Kidney (tissue), 14 donors: ENCODE results near the gene UBALD1. TPM values are rescaled to one million over a fixed set of nuclear protein-coding genes. Genes with fewer than 3 reads are reported as not detected.

Source experiments
- DNase-seq, 5 donors: peaks; one replicate each; pipeline ENCODE4 v3.0.0-alpha.2; 2013 to 2020
- FAIRE-seq: peaks from 2 replicates; lab custom pipeline; 2012; peaks lifted over from hg19 to GRCh38; lab: Jason Lieb, UNC
- H3K27ac ChIP-seq, 2 donors: one replicate each; pipeline ENCODE4 v1.7.0; 2013; ENCODE audit warnings: low read depth in 2 of 2, low read length in 2 of 2, inconsistent platforms in 1 of 2
- H3K27me3 ChIP-seq: one replicate; pipeline ENCODE4 v1.7.1; 2013; ENCODE audit warnings: low read length, inconsistent platforms; ENCODE audit not compliant: control insufficient read depth, insufficient read depth
- H3K36me3 ChIP-seq, 3 donors: one replicate each; pipeline versions ENCODE4 v1.7.0 to v1.7.1; 2013; ENCODE audit warnings: low read length in 3 of 3, control low read depth in 1 of 3, inconsistent platforms in 1 of 3; ENCODE audit not compliant: insufficient read depth in 3 of 3, control insufficient read depth in 2 of 3
- H3K4me1 ChIP-seq, 3 donors: one replicate each; pipeline versions ENCODE4 v1.7.0 to v1.7.1; 2013; ENCODE audit warnings: low read length in 3 of 3, inconsistent platforms in 1 of 3, low read depth in 1 of 3; ENCODE audit not compliant: control insufficient read depth in 2 of 3, insufficient read depth in 2 of 3
- H3K4me3 ChIP-seq, 3 donors: one replicate each; pipeline versions ENCODE4 v1.7.0 to v1.8.1; 2013; ENCODE audit warnings: low read length in 3 of 3, control low read depth in 1 of 3, inconsistent platforms in 1 of 3
- H3K9ac ChIP-seq, 3 donors: one replicate each; pipeline versions ENCODE4 v1.7.0 to v1.7.1; 2013; ENCODE audit warnings: low read length in 3 of 3, control low read depth in 1 of 3, inconsistent platforms in 1 of 3
- H3K9me3 ChIP-seq, 3 donors: one replicate each; pipeline versions ENCODE4 v1.7.0 to v1.7.1; 2013; ENCODE audit warnings: low read length in 3 of 3, control low read depth in 1 of 3, inconsistent platforms in 1 of 3; ENCODE audit not compliant: control insufficient read depth in 2 of 3, insufficient read depth in 1 of 3
- CTCF ChIP-seq: IDR thresholded peaks from 3 replicates; pipeline ENCODE4 v1.5.1; 2012; ENCODE audit warnings: mild to moderate bottlenecking, moderate library complexity, borderline replicate concordance; ENCODE audit not compliant: insufficient read depth; ENCODE audit errors: extremely low read depth
- intact Hi-C: fragments of 100-400 bp; cut with DNase I; formaldehyde crosslinking; loops from one replicate; pipeline ENCODE4 v1.11.1; 2022
- polyA plus RNA-seq: library from polyadenylated mRNA; stranded (reverse); fragments of 350-450 nt; fragmentation: Illumina TruSeq; extraction: RNeasy Lipid Tissue Mini Kit (QIAGEN cat#74804); gene quantifications from one replicate; pipeline ENCODE4 v1.2.3, GENCODE V29; 2014; ENCODE audit warnings: low read depth, low replicate concordance; ENCODE audit not compliant: insufficient read depth
- total RNA-seq: library from RNA; stranded (reverse); fragmentation: NEBNext Ultra II Directional; extraction: Animal tissue kit (Norgen Biotek cat#: 25700); gene quantifications from one replicate; pipeline ENCODE4 v1.2.1, GENCODE V29; 2021
- donor health status: control.
- donor health status: control.
- donor health status: control.
- donor health status: control.
- donor health status: control.
- donor health status: DM: yes; HTN: yes; CAD: no.
- donor health status: Normal renal cell carcinoma (clear cell type).

Gene UBALD1
- total and polyA plus RNA-seq, 2 donors from 2014 or later = 31.8 to 38.3 TPM

- Histone ChIP-seq H3K9ac (no peak overlapping the region), H3K36me3 (no peaks in the 10 kb centered on the region), H3K4me3 (no peak overlapping the region), H3K4me1 (peaks cover 0 to 6% (median 4%) of the 10 kb centered on the region in 3 donors), H3K27me3 (no peaks in the 10 kb centered on the region), H3K9me3 (peaks cover 0 to 5% (median 0%) of the 10 kb centered on the region in 3 donors), H3K27ac (no peak overlapping the region)
- no peak for FAIRE-seq
- DNase-seq = peak in 2 of 5 donors; percentile 37 to 53
- no peak for TF ChIP-seq CTCF
- intact Hi-C loops = no loop called here
Measured at GRCh38 chr16:4591706-4592470, 22.8 kb downstream of the UBALD1 start.

GRCh38 chr16:4591191-4591590 is 23.5 kb downstream of the UBALD1 start:
- H3K36me3 ChIP-seq = no peaks in the 10 kb centered on the region
- no peak overlapping the region for H3K27ac ChIP-seq
- H3K9me3 ChIP-seq = peaks cover 0 to 5% (median 0%) of the 10 kb centered on the region in 3 donors
- H3K4me1 ChIP-seq = peaks cover 0 to 2% (median 0%) of the 10 kb centered on the region in 3 donors
- no peak for FAIRE-seq
- intact Hi-C loops = no loop called here
- TF ChIP-seq CTCF = no peak
- H3K4me3 ChIP-seq = no peak overlapping the region
- no peak overlapping the region for H3K9ac ChIP-seq
- H3K27me3 ChIP-seq = no peaks in the 10 kb centered on the region
- no peak for DNase-seq

- peaks cover 0 to 5% (median 0%) of the 10 kb centered on the region in 3 donors for H3K9me3 ChIP-seq
- H3K4me1 ChIP-seq = no peaks in the 10 kb centered on the region
- intact Hi-C loops = no loop called here
- no peaks in the 10 kb centered on the region for H3K36me3 ChIP-seq
- DNase-seq (no peak), FAIRE-seq (no peak)
- H3K4me3 ChIP-seq = no peak overlapping the region
- no peaks in the 10 kb centered on the region for H3K27me3 ChIP-seq
- no peak for TF ChIP-seq CTCF
- H3K9ac ChIP-seq = no peak overlapping the region
- H3K27ac ChIP-seq = no peak overlapping the region
Measured at GRCh38 chr16:4588961-4589360, 25.7 kb downstream of the UBALD1 start.
